HG03039 (cell line): ENCODE data around the gene DOHH.
"Not testable (repeated sequence)": the region's sequence is repeated elsewhere in the genome, so short reads cannot be mapped to it uniquely, and the experiment has no call there.

ENCODE experiments used
- ATAC-seq: cut with Tn5 transposase; IDR thresholded peaks from one replicate; pipeline ENCODE4 v1.9.1; 2021; ENCODE audit warnings: mild to moderate bottlenecking, moderate library complexity; ENCODE audit not compliant: unreplicated experiment

DOHH gene

GRCh38 chr19:3459965-3460582 lies 40.4 kb downstream of the DOHH start:
- ATAC-seq: no peak

GRCh38 chr19:3459089-3459881 lies 41.2 kb downstream of the DOHH start:
- no peak for ATAC-seq

- ATAC-seq: no peak
Measured at GRCh38 chr19:3458229-3459088, 42.0 kb downstream of the DOHH start.

GRCh38 chr19:3457528-3458228 lies 42.8 kb downstream of the DOHH start:
- no peak for ATAC-seq

- no peak for ATAC-seq
Measured at GRCh38 chr19:3456925-3457527, 43.4 kb downstream of the DOHH start.

GRCh38 chr19:3455960-3456601 lies 44.4 kb downstream of the DOHH start:
- no peak for ATAC-seq

- no peak for ATAC-seq
Measured at GRCh38 chr19:3455393-3455955, 45.0 kb downstream of the DOHH start.

- ATAC-seq: no peak
Measured at GRCh38 chr19:3454656-3455392, 45.6 kb downstream of the DOHH start.

- ATAC-seq: no peak
Measured at GRCh38 chr19:3453840-3454239, 46.6 kb downstream of the DOHH start.

- ATAC-seq: not testable (repeated sequence)
Measured at GRCh38 chr19:3452942-3453214, 47.6 kb downstream of the DOHH start.

- ATAC-seq: no peak
Measured at GRCh38 chr19:3452171-3452941, 48.1 kb downstream of the DOHH start.

- no peak for ATAC-seq
Measured at GRCh38 chr19:3451451-3451866, 49.0 kb downstream of the DOHH start.

GRCh38 chr19:3450796-3451411 lies 49.6 kb downstream of the DOHH start:
- no peak for ATAC-seq

- ATAC-seq: no peak
Measured at GRCh38 chr19:3448616-3449334, 51.7 kb downstream of the DOHH start.

- not testable (repeated sequence) for ATAC-seq
Measured at GRCh38 chr19:3446657-3447056, 53.8 kb downstream of the DOHH start.

- no peak for ATAC-seq
Measured at GRCh38 chr19:3444695-3445234, 55.7 kb downstream of the DOHH start.
